Measurements from ENCODE around the gene NBEA.

DNA sequence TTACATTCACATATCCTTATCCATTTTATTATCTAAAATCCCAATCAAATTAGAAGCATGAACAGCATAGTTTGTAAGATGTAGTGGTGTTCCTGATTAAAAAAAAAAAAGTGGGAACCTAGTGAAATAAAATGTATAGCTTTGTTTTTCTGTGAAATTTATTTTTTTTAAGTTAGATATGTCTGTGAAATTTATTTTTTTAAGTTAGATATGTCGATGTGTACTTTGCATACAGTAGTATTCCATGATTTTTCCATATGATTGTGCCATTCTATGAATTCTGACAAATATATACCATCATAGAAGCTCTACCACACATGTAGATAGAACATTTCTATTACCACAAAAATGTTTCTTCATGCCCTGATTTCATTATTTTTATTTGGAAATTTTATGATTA lies 540.5 kb downstream of the NBEA start:
- TF ChIP-seq, protein P1, sequence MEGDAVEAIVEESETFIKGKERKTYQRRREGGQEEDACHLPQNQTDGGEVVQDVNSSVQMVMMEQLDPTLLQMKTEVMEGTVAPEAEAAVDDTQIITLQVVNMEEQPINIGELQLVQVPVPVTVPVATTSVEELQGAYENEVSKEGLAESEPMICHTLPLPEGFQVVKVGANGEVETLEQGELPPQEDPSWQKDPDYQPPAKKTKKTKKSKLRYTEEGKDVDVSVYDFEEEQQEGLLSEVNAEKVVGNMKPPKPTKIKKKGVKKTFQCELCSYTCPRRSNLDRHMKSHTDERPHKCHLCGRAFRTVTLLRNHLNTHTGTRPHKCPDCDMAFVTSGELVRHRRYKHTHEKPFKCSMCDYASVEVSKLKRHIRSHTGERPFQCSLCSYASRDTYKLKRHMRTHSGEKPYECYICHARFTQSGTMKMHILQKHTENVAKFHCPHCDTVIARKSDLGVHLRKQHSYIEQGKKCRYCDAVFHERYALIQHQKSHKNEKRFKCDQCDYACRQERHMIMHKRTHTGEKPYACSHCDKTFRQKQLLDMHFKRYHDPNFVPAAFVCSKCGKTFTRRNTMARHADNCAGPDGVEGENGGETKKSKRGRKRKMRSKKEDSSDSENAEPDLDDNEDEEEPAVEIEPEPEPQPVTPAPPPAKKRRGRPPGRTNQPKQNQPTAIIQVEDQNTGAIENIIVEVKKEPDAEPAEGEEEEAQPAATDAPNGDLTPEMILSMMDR (IDR thresholded peaks at IDR 0.05), result no peak
- TF ChIP-seq POLR2A (IDR thresholded peaks at IDR 0.05), result no peak

Data from sigmoid colon (tissue), 3 donors.